SU-DHL-6 (cell line): Measurements from ENCODE around the gene CUZD1.

Source experiments
- H2AFZ ChIP-seq: fragments of 200-600 bp; sonication (generic); 2 replicates; pipeline ENCODE4 v1.6.1; 2014; ENCODE audit warnings: low read depth, mild to moderate bottlenecking, moderate library complexity, mixed read lengths, antibody characterized with exemption, low read length; ENCODE audit not compliant: severe bottlenecking
- H3F3A ChIP-seq: fragments of 200-600 bp; shearing (Covaris generic); 2 replicates; pipeline ENCODE4 v1.6.0; 2016; ENCODE audit warnings: antibody characterized with exemption, mild to moderate bottlenecking; ENCODE audit not compliant: insufficient read depth
- H3K27ac ChIP-seq: fragments of 200-600 bp; sonication (generic); 2 replicates; pipeline ENCODE4 v1.5.1; 2016; ENCODE audit warnings: low read depth, mild to moderate bottlenecking, low read length, moderate library complexity, mixed read lengths
- H3K27me3 ChIP-seq: fragments of 200-600 bp; sonication (generic), shearing (Covaris generic); 2 replicates; pipeline ENCODE4 v1.6.0; 2014; ENCODE audit warnings: mild to moderate bottlenecking, low read length
- H3K36me3 ChIP-seq: fragments of 200-600 bp; sonication (generic); 2 replicates; pipeline ENCODE4 v1.6.1; 2014; ENCODE audit warnings: mild to moderate bottlenecking, low read length, mixed read lengths
- H3K4me2 ChIP-seq: fragments of 300-600, 200-600 bp; shearing (Covaris generic), sonication (generic); 2 replicates; pipeline ENCODE4 v1.6.0; 2014; ENCODE audit warnings: low read length, low read depth, mild to moderate bottlenecking; ENCODE audit not compliant: poor library complexity, severe bottlenecking
- H3K4me3 ChIP-seq: fragments of 200-600 bp; sonication (generic); 2 replicates; pipeline ENCODE4 v1.5.1; 2014; ENCODE audit warnings: antibody characterized with exemption, low read length, mild to moderate bottlenecking, mixed read lengths; ENCODE audit not compliant: insufficient read depth, poor library complexity, severe bottlenecking
- H3K79me2 ChIP-seq: fragments of 200-600 bp; sonication (generic); 2 replicates; pipeline ENCODE4 v1.6.1; 2014; ENCODE audit warnings: mild to moderate bottlenecking, low read length, moderate library complexity; ENCODE audit not compliant: insufficient read depth
- H3K9ac ChIP-seq: fragments of 200-600 bp; sonication (generic); 2 replicates; pipeline ENCODE4 v1.7.0; 2014; ENCODE audit warnings: mild to moderate bottlenecking, low read length
- H3K9me2 ChIP-seq: fragments of 200-600 bp; sonication (generic); replicated peaks from 2 replicates; pipeline ENCODE4 v1.6.1; 2014; ENCODE audit warnings: low read length; ENCODE audit not compliant: insufficient read depth
- H3K9me3 ChIP-seq: fragments of 200-600 bp; sonication (generic); 2 replicates; pipeline ENCODE4 v1.6.1; 2014; ENCODE audit warnings: low read length, mixed read lengths; ENCODE audit not compliant: insufficient read depth
- H4K20me1 ChIP-seq: fragments of 200-600 bp; sonication (generic); 2 replicates; pipeline ENCODE4 v1.6.1; 2014; ENCODE audit warnings: low read depth, mild to moderate bottlenecking, antibody characterized with exemption, low read length, moderate library complexity, mixed read lengths
- EZH2phosphoT487 ChIP-seq: fragments of 200-600 bp; sonication (generic), shearing (Covaris generic); conservative IDR thresholded peaks from 2 replicates; pipeline ENCODE4 v1.6.1; 2018; ENCODE audit warnings: mild to moderate bottlenecking, antibody characterized with exemption, low read length, moderate library complexity, mixed read lengths
- TF ChIP-seq, protein P1 (sequence below): fragments of 200-600 bp; sonication (generic); IDR thresholded peaks from one replicate; pipeline ENCODE4 v1.5.1; 2017; ENCODE audit warnings: antibody characterized with exemption, mild to moderate bottlenecking, low read length, moderate library complexity; ENCODE audit not compliant: insufficient read depth, poor library complexity, severe bottlenecking

Gene CUZD1

DNA sequence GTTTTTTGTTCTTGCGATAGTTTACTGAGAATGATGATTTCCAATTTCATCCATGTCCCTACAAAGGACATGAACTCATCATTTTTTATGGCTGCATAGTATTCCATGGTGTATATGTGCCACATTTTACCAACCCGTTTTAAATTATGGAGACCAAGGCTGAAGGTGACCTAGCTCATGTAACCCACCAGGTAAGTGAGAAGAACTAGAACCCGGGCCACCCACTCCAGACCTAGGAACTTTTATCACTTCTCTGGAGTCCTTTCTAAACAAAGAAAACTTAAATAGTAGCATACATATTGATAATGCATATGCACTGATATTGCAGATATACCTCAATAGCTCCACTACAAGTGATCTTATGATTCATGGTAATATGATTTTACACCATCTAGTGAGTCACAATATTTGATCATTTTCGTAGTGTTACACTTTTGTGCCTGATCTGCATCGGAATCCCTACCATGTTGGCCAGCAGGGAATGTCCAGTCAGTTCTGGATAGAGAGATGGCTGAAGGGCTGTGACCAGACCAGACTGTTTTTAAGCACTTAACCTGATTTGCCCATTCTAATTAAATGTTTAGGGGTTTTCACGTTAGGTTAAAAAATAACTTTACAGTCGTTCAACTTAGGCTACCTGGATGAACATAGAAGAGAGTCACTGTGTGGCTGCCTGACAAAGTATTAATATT, 15.2 kb downstream of the CUZD1 start:
- Histone ChIP-seq H3K36me3 (peaks cover 32% of the 10 kb centered on the region), H3K9me3 (no peaks in the 10 kb centered on the region), H2AFZ (no peak overlapping the region), H4K20me1 (no peaks in the 10 kb centered on the region; the same call in 1 of the 2 replicates), H3K9ac (no peak overlapping the region), H3K9me2 (no peaks in the 10 kb centered on the region), H3K4me2 (no peak overlapping the region), H3K27me3 (no peaks in the 10 kb centered on the region), H3K4me3 (no peak overlapping the region), H3K27ac (no peak overlapping the region), H3F3A (no peaks in the 10 kb centered on the region), H3K79me2 (no peaks in the 10 kb centered on the region)
- TF ChIP-seq EZH2phosphoT487, result no peak
- TF ChIP-seq, protein P1, sequence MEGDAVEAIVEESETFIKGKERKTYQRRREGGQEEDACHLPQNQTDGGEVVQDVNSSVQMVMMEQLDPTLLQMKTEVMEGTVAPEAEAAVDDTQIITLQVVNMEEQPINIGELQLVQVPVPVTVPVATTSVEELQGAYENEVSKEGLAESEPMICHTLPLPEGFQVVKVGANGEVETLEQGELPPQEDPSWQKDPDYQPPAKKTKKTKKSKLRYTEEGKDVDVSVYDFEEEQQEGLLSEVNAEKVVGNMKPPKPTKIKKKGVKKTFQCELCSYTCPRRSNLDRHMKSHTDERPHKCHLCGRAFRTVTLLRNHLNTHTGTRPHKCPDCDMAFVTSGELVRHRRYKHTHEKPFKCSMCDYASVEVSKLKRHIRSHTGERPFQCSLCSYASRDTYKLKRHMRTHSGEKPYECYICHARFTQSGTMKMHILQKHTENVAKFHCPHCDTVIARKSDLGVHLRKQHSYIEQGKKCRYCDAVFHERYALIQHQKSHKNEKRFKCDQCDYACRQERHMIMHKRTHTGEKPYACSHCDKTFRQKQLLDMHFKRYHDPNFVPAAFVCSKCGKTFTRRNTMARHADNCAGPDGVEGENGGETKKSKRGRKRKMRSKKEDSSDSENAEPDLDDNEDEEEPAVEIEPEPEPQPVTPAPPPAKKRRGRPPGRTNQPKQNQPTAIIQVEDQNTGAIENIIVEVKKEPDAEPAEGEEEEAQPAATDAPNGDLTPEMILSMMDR, result no peak

DNA sequence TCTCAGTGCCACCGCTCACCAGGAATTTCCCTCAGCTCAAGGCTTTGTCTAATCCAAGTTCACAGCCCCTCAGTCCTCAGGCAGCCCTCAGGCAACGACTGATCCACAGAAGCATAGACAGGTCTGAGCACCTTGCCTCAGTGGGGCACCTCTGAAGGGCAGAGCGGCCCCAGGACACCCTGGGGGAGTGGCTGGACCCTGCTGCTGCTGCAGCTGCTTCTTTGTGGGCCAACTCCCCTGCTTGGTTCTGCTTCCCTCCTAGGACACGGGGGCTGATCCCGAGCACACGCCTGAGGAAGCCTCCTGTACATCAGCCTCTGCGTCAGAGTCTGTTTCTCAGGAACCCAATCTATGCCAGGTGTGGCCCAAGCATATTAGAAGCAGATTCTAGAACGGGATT, 16.2 kb downstream of the CUZD1 start:
- Histone ChIP-seq H3K9ac (no peak overlapping the region), H3K36me3 (peaks cover 27% of the 10 kb centered on the region), H2AFZ (no peak overlapping the region), H3K27me3 (no peaks in the 10 kb centered on the region), H3K79me2 (no peaks in the 10 kb centered on the region), H3K9me2 (no peaks in the 10 kb centered on the region), H3F3A (no peaks in the 10 kb centered on the region), H4K20me1 (no peaks in the 10 kb centered on the region; the same call in 1 of the 2 replicates), H3K4me3 (no peak overlapping the region), H3K4me2 (no peak overlapping the region), H3K9me3 (no peaks in the 10 kb centered on the region), H3K27ac (no peak overlapping the region)
- no peak for TF ChIP-seq EZH2phosphoT487
- TF ChIP-seq, protein P1, result no peak

DNA sequence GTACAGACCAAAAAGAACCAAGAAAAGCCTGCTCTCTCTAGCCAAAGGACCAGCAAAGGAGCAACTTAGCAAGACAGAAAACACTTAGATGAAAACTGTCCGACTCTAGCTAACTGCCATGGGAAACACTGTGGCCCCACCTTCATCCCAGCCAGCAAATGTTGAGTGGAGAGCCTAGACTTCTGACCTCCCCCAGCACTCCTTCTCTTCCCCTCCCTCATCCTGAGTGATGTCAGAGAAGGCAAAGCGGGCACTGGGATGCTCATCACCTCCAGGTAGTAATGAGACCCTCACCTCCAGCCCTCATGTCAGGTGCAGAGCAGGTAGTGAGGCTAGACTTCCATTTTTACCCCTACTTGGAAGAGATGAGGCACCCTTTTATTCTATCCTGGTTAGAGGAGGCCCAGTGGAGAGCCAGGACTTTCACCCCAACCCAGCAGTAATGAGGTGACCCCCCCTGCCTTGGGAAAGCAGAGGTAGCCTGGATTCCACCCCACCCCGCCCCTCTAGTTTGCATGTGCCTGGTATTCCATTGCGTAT, 16.9 kb downstream of the CUZD1 start:
- H3K27me3 ChIP-seq, result no peaks in the 10 kb centered on the region
- peaks cover 27% of the 10 kb centered on the region for H3K36me3 ChIP-seq
- no peaks in the 10 kb centered on the region for H3K79me2 ChIP-seq
- H3K9me3 ChIP-seq, result no peaks in the 10 kb centered on the region
- H3K4me3 ChIP-seq, result no peak overlapping the region
- H3K4me2 ChIP-seq, result no peak overlapping the region
- no peak overlapping the region for H2AFZ ChIP-seq
- no peak overlapping the region for H3K27ac ChIP-seq
- no peaks in the 10 kb centered on the region for H3K9me2 ChIP-seq
- H4K20me1 ChIP-seq, result no peaks in the 10 kb centered on the region; the same call in 1 of the 2 replicates
- no peaks in the 10 kb centered on the region for H3F3A ChIP-seq
- TF ChIP-seq, protein P1, result no peak
- no peak for TF ChIP-seq EZH2phosphoT487
- H3K9ac ChIP-seq, result no peak overlapping the region
